ENCODE measurements around the gene SRP68.

SRP68 gene

DNA sequence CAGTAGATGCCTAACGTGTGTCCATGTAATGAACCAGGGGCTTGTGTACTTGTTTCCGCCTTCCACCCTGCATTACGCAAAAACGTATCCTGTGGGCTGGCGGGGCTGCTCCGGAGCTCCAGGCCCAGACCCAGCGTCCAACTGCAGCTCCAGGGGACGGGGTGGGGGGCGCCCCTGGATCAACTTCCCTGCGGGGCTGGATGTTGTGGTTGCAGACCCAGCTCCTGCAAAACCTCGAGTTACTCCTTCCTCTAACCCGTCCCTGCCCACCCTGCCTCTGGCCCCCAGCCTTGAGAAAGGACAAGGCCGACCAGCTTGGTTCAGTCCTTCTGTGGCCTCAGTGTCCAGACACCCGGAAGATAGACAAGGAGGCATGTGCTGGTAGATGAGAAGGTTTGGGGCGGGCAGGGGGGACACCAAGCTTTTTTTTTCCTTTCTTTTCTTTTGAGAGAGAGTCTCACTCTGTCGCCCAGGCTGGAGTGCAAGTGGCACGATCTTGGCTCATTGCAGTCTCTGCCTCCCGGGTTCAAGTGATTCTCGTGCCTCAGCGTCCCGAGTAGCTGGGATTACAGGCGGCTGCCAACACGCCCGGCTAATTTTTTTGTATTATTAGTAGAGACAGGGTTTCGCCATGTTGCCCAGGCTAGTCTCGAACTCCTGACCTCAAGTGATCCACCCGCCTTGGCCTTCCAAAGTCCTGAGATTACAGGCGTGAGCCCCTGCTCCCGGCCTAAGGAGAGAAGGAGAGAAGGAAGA is 32.0 kb upstream of the SRP68 start:
- H3K4me3 ChIP-seq (ENCODE audit: low read depth in 1 of 2, low read length in 2 of 2): peak overlapping the region; percentile 79 to 91
- no peaks in the 10 kb centered on the region for H3K9me3 ChIP-seq (ENCODE audit: control insufficient read depth in 1 of 2, low read length in 2 of 2)
- H3K27ac ChIP-seq (ENCODE audit: low read depth, low read length): peak overlapping the region; percentile 39
- peaks cover 11 to 23% of the 10 kb centered on the region in 2 donors for H3K36me3 ChIP-seq (ENCODE audit: control insufficient read depth in 1 of 2, insufficient read depth in 2 of 2, low read length in 2 of 2)
- peak overlapping the region; percentile 80 to 87 for H3K9ac ChIP-seq (ENCODE audit: low read depth in 1 of 2, low read length in 2 of 2)
- no peaks in the 10 kb centered on the region for H3K27me3 ChIP-seq (ENCODE audit: control insufficient read depth in 1 of 2, insufficient read depth in 2 of 2, low read length in 2 of 2)
- peaks cover 15 to 16% of the 10 kb centered on the region in 2 donors for H3K4me1 ChIP-seq (ENCODE audit: control insufficient read depth in 1 of 2, insufficient read depth in 2 of 2, low read length in 2 of 2)

- Histone ChIP-seq H3K4me1 (ENCODE audit: control insufficient read depth in 1 of 2, insufficient read depth in 2 of 2, low read length in 2 of 2) (peaks cover 15 to 16% of the 10 kb centered on the region in 2 donors), H3K27ac (ENCODE audit: low read depth, low read length) (peak within 1 kb of the TSS; percentile 43), H3K36me3 (ENCODE audit: control insufficient read depth in 1 of 2, insufficient read depth in 2 of 2, low read length in 2 of 2) (peaks cover 11 to 24% of the 10 kb centered on the region in 2 donors), H3K9me3 (ENCODE audit: control insufficient read depth in 1 of 2, low read length in 2 of 2) (no peaks in the 10 kb centered on the region), H3K4me3 (ENCODE audit: low read depth in 1 of 2, low read length in 2 of 2) (peak within 1 kb of the TSS; percentile 79 to 91), H3K9ac (ENCODE audit: low read depth in 1 of 2, low read length in 2 of 2) (peak within 1 kb of the TSS; percentile 80 to 87), H3K27me3 (ENCODE audit: control insufficient read depth in 1 of 2, insufficient read depth in 2 of 2, low read length in 2 of 2) (no peaks in the 10 kb centered on the region)
Observed at GRCh38 chr17:76103274-76104139, 31.2 kb upstream of the SRP68 start, which contains the start of gene EXOC7. TSS of gene EXOC7 (minus strand) at chr17:76103787. CDS start at chr17:76103692, 95 bp downstream.

GRCh38 chr17:76102944-76103273 is 30.6 kb upstream of the SRP68 start:
- Histone ChIP-seq H3K9me3 (ENCODE audit: control insufficient read depth in 1 of 2, low read length in 2 of 2) (no peaks in the 10 kb centered on the region), H3K4me3 (ENCODE audit: low read depth in 1 of 2, low read length in 2 of 2) (peak overlapping the region; percentile 79 to 91), H3K27me3 (ENCODE audit: control insufficient read depth in 1 of 2, insufficient read depth in 2 of 2, low read length in 2 of 2) (no peaks in the 10 kb centered on the region), H3K4me1 (ENCODE audit: control insufficient read depth in 1 of 2, insufficient read depth in 2 of 2, low read length in 2 of 2) (peaks cover 15 to 16% of the 10 kb centered on the region in 2 donors), H3K36me3 (ENCODE audit: control insufficient read depth in 1 of 2, insufficient read depth in 2 of 2, low read length in 2 of 2) (peaks cover 11 to 25% of the 10 kb centered on the region in 2 donors), H3K27ac (ENCODE audit: low read depth, low read length) (no peak overlapping the region), H3K9ac (ENCODE audit: low read depth in 1 of 2, low read length in 2 of 2) (peak overlapping the region; percentile 80 to 87)

DNA sequence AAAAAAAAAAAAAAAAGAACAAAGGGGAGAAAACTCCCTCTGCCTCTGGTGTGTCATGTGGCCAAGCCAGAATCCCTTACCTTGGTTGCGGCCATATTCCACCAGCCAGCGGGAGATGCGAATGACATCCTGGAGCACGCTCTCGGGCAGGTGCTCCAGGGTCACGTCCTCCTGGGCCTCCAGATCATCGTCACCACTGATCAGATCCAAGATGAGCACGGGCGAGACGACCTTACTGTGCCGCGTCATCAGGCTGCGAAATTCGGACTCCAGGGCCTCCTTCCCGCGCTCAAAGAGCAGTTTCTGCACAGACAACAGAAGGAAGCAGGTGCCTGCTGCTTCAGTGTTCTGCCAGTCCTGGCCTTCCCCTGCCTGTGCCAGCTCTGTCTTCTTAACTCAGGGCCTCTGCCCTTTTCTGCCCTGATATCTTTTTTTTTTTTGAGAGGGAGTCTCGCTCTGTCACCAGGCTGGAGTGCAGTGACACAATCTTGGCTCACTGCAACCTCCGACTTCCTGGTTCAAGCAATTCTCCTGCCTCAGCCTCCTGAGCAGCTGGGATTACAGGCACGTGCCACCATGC is 25.5 kb upstream of the SRP68 start:
- no peak overlapping the region for H3K9ac ChIP-seq (ENCODE audit: low read depth in 1 of 2, low read length in 2 of 2)
- no peak overlapping the region for H3K4me3 ChIP-seq (ENCODE audit: low read depth in 1 of 2, low read length in 2 of 2)
- peaks cover 31 to 62% of the 10 kb centered on the region in 2 donors for H3K36me3 ChIP-seq (ENCODE audit: control insufficient read depth in 1 of 2, insufficient read depth in 2 of 2, low read length in 2 of 2)
- H3K27ac ChIP-seq (ENCODE audit: low read depth, low read length): no peak overlapping the region
- no peaks in the 10 kb centered on the region for H3K9me3 ChIP-seq (ENCODE audit: control insufficient read depth in 1 of 2, low read length in 2 of 2)
- H3K4me1 ChIP-seq (ENCODE audit: control insufficient read depth in 1 of 2, insufficient read depth in 2 of 2, low read length in 2 of 2): peaks cover 3 to 7% of the 10 kb centered on the region in 2 donors
- H3K27me3 ChIP-seq (ENCODE audit: control insufficient read depth in 1 of 2, insufficient read depth in 2 of 2, low read length in 2 of 2): no peaks in the 10 kb centered on the region

DNA sequence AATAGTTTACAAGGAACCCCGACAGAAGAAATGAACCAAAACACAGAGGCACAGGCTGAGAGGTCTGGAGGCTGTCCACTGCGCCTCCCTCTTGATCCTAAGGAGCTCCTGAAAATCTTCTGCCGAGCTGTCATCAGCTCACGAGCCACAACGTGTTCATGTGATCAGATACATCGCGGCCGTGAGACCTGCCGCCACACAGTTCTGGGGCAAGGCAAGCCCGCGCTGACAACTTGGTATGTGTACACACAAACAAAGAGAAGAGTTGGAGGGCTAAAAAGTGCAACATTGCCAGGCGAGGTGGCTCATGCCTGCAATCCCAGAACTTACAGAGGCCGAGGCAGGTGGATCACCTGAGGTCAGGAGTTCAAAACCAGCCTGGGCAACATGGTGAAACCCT is 23.6 kb upstream of the SRP68 start:
- no peak overlapping the region for H3K27ac ChIP-seq (ENCODE audit: low read depth, low read length)
- H3K9me3 ChIP-seq (ENCODE audit: control insufficient read depth in 1 of 2, low read length in 2 of 2): no peaks in the 10 kb centered on the region
- peaks cover 27 to 64% of the 10 kb centered on the region in 2 donors for H3K36me3 ChIP-seq (ENCODE audit: control insufficient read depth in 1 of 2, insufficient read depth in 2 of 2, low read length in 2 of 2)
- H3K4me3 ChIP-seq (ENCODE audit: low read depth in 1 of 2, low read length in 2 of 2): no peak overlapping the region
- H3K27me3 ChIP-seq (ENCODE audit: control insufficient read depth in 1 of 2, insufficient read depth in 2 of 2, low read length in 2 of 2): no peaks in the 10 kb centered on the region
- H3K4me1 ChIP-seq (ENCODE audit: control insufficient read depth in 1 of 2, insufficient read depth in 2 of 2, low read length in 2 of 2): no peaks in the 10 kb centered on the region
- H3K9ac ChIP-seq (ENCODE audit: low read depth in 1 of 2, low read length in 2 of 2): no peak overlapping the region

DNA sequence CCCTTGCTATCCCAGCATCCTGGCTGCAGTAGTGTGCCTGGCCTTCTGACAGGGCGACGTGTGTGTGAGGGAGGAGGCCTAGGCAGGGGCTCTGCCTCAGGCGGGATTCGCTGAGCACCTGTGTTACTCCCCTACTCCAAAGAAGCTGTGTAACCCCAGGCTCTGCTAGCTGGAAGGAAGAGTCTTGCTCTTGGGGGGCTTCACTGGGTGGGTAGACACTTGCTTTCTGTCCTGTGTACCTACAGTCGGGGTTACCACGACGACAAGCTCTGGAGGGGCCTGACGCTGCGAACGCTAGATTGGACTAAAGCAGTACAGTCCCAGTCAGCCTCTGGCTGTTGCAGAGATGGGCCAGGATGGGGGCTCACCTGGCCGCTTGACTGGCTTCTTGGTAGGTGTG is 21.7 kb upstream of the SRP68 start:
- Histone ChIP-seq H3K9ac (ENCODE audit: low read depth in 1 of 2, low read length in 2 of 2) (no peak overlapping the region), H3K36me3 (ENCODE audit: control insufficient read depth in 1 of 2, insufficient read depth in 2 of 2, low read length in 2 of 2) (peaks cover 35 to 71% of the 10 kb centered on the region in 2 donors), H3K4me1 (ENCODE audit: control insufficient read depth in 1 of 2, insufficient read depth in 2 of 2, low read length in 2 of 2) (no peaks in the 10 kb centered on the region), H3K27ac (ENCODE audit: low read depth, low read length) (no peak overlapping the region), H3K27me3 (ENCODE audit: control insufficient read depth in 1 of 2, insufficient read depth in 2 of 2, low read length in 2 of 2) (no peaks in the 10 kb centered on the region), H3K4me3 (ENCODE audit: low read depth in 1 of 2, low read length in 2 of 2) (no peak overlapping the region), H3K9me3 (ENCODE audit: control insufficient read depth in 1 of 2, low read length in 2 of 2) (no peaks in the 10 kb centered on the region)

GRCh38 chr17:76092526-76093413 is 20.5 kb upstream of the SRP68 start:
- Histone ChIP-seq H3K27ac (ENCODE audit: low read depth, low read length) (no peak overlapping the region), H3K9me3 (ENCODE audit: control insufficient read depth in 1 of 2, low read length in 2 of 2) (no peaks in the 10 kb centered on the region), H3K36me3 (ENCODE audit: control insufficient read depth in 1 of 2, insufficient read depth in 2 of 2, low read length in 2 of 2) (peaks cover 43 to 80% of the 10 kb centered on the region in 2 donors), H3K4me1 (ENCODE audit: control insufficient read depth in 1 of 2, insufficient read depth in 2 of 2, low read length in 2 of 2) (no peaks in the 10 kb centered on the region), H3K4me3 (ENCODE audit: low read depth in 1 of 2, low read length in 2 of 2) (no peak overlapping the region), H3K27me3 (ENCODE audit: control insufficient read depth in 1 of 2, insufficient read depth in 2 of 2, low read length in 2 of 2) (no peaks in the 10 kb centered on the region), H3K9ac (ENCODE audit: low read depth in 1 of 2, low read length in 2 of 2) (no peak overlapping the region)

GRCh38 chr17:76091526-76092286 is 19.4 kb upstream of the SRP68 start:
- H3K4me1 ChIP-seq (ENCODE audit: control insufficient read depth in 1 of 2, insufficient read depth in 2 of 2, low read length in 2 of 2): no peaks in the 10 kb centered on the region
- no peak overlapping the region for H3K27ac ChIP-seq (ENCODE audit: low read depth, low read length)
- H3K4me3 ChIP-seq (ENCODE audit: low read depth in 1 of 2, low read length in 2 of 2): no peak overlapping the region
- H3K9me3 ChIP-seq (ENCODE audit: control insufficient read depth in 1 of 2, low read length in 2 of 2): no peaks in the 10 kb centered on the region
- H3K9ac ChIP-seq (ENCODE audit: low read depth in 1 of 2, low read length in 2 of 2): no peak overlapping the region
- no peaks in the 10 kb centered on the region for H3K27me3 ChIP-seq (ENCODE audit: control insufficient read depth in 1 of 2, insufficient read depth in 2 of 2, low read length in 2 of 2)
- H3K36me3 ChIP-seq (ENCODE audit: control insufficient read depth in 1 of 2, insufficient read depth in 2 of 2, low read length in 2 of 2): peaks cover 52 to 82% of the 10 kb centered on the region in 2 donors

- Histone ChIP-seq H3K9me3 (ENCODE audit: control insufficient read depth in 1 of 2, low read length in 2 of 2) (no peaks in the 10 kb centered on the region), H3K9ac (ENCODE audit: low read depth in 1 of 2, low read length in 2 of 2) (no peak overlapping the region), H3K4me3 (ENCODE audit: low read depth in 1 of 2, low read length in 2 of 2) (no peak overlapping the region), H3K27me3 (ENCODE audit: control insufficient read depth in 1 of 2, insufficient read depth in 2 of 2, low read length in 2 of 2) (no peaks in the 10 kb centered on the region), H3K36me3 (ENCODE audit: control insufficient read depth in 1 of 2, insufficient read depth in 2 of 2, low read length in 2 of 2) (peaks cover 56 to 86% of the 10 kb centered on the region in 2 donors), H3K27ac (ENCODE audit: low read depth, low read length) (no peak overlapping the region), H3K4me1 (ENCODE audit: control insufficient read depth in 1 of 2, insufficient read depth in 2 of 2, low read length in 2 of 2) (no peaks in the 10 kb centered on the region)
Observed at GRCh38 chr17:76090517-76091129, 18.3 kb upstream of the SRP68 start.
